ENCODE measurements around the gene HMG20B. TPM values are rescaled to one million over a fixed set of nuclear protein-coding genes. Genes with fewer than 3 reads are reported as not detected.

HMG20B gene
- total RNA-seq, 3 donors from 2014 or later: 79.9 to 81.9 (median 81.4) TPM

GRCh38 chr19:3627351-3627723 is 54.6 kb downstream of the HMG20B start:
- Histone ChIP-seq H3K9me3 (no peaks in the 10 kb centered on the region), H3K36me3 (ENCODE audit: low read depth) (no peaks in the 10 kb centered on the region), H3K4me1 (ENCODE audit: low read depth) (peaks cover 18% of the 10 kb centered on the region), H3K4me3 (no peak overlapping the region)
- no peak for TF ChIP-seq CTCF (IDR thresholded peaks at IDR 0.05)
- no peak for ATAC-seq
- DNase-seq: peak in 1 of 3 donors; percentile 48
- intact Hi-C loops (cut with DNase I, micrococcal nuclease): no loop called here

Other genes with a start within 250 kb of the HMG20B start
- gene NFIC, start 206.4 kb upstream of the HMG20B start, total RNA-seq: 100 to 1,000 TPM in 1 of 3 donors, 10 to 100 TPM in 2; 38.4 to 210 (median 79.3) TPM
- 10 to 100 TPM in 2 of 3 donors, 1 to 10 TPM in 1; 8.5 to 62.5 (median 41.8) TPM for gene SMIM24, start 92.4 kb upstream of the HMG20B start, total RNA-seq
- 1 to 10 TPM; 1.1 to 5.5 (median 5.5) TPM for gene SMIM44, start 89.5 kb upstream of the HMG20B start, total RNA-seq
- gene DOHH, start 72.3 kb upstream of the HMG20B start, total RNA-seq: 10 to 100 TPM in 2 of 3 donors, 1 to 10 TPM in 1; 7.6 to 11.1 (median 10.4) TPM
- gene FZR1, start 66.6 kb upstream of the HMG20B start, total RNA-seq: 10 to 100 TPM; 35.9 to 59.6 (median 46.4) TPM
- gene TEKTIP1, start 33.8 kb upstream of the HMG20B start, total RNA-seq: 1 to 10 TPM; 3.2 to 6.0 (median 3.4) TPM
- gene MFSD12, start 15.4 kb upstream of the HMG20B start, total RNA-seq: 10 to 100 TPM; 25.0 to 43.6 (median 36.8) TPM
- gene GIPC3, start 12.5 kb downstream of the HMG20B start, total RNA-seq: 1 to 10 TPM in 1 of 3 donors, under 1 TPM in 2; 0.34 to 1.1 (median 0.58) TPM
- gene TBXA2R, start 33.9 kb downstream of the HMG20B start, total RNA-seq: 1 to 10 TPM in 2 of 3 donors, under 1 TPM in 1; 0.72 to 2.3 (median 1.1) TPM
- gene CACTIN, start 53.8 kb downstream of the HMG20B start, total RNA-seq: 10 to 100 TPM; 22.4 to 26.8 (median 22.6) TPM
- 10 to 100 TPM; 23.1 to 95.2 (median 23.2) TPM for gene PIP5K1C, start 127.5 kb downstream of the HMG20B start, total RNA-seq
- gene TJP3, start 135.4 kb downstream of the HMG20B start, total RNA-seq: 100 to 1,000 TPM; 167 to 357 (median 285) TPM
- 10 to 100 TPM; 18.9 to 23.0 (median 19.2) TPM for gene APBA3, start 188.7 kb downstream of the HMG20B start, total RNA-seq
- 10 to 100 TPM; 51.6 to 64.9 (median 56.2) TPM for gene MRPL54, start 189.7 kb downstream of the HMG20B start, total RNA-seq
- not detected for gene RAX2, start 199.3 kb downstream of the HMG20B start, total RNA-seq
- 1 to 10 TPM; 2.2 to 3.6 (median 2.4) TPM for gene MATK, start 213.4 kb downstream of the HMG20B start, total RNA-seq